Pulmonary artery endothelial cell (primary cell): Measurements from ENCODE around the gene DOCK3. TPM values are rescaled to one million over a fixed set of nuclear protein-coding genes. Genes with fewer than 3 reads are reported as not detected.
"Not testable (repeated sequence)": the region's sequence is repeated elsewhere in the genome, so short reads cannot be mapped to it uniquely, and the experiment has no call there.

ENCODE experiments used
- DNase-seq: peaks from one replicate; pipeline ENCODE4 v3.0.0-alpha.2; 2011; ENCODE audit warnings: low read depth, low spot score
- total RNA-seq: library from RNA; depleted of rRNA; stranded (reverse); fragments of >200 nt; gene quantifications from 2 replicates; pipeline ENCODE4 v1.2.3, GENCODE V29; 2014

Gene DOCK3
- total RNA-seq, 1 donor from 2014 or later = under 0.01 TPM

GRCh38 chr3:50873376-50874157 is 198.8 kb downstream of the DOCK3 start:
- no peak for DNase-seq

GRCh38 chr3:50874876-50875275 is 200.1 kb downstream of the DOCK3 start:
- not testable (repeated sequence) for DNase-seq

GRCh38 chr3:50876947-50877346 is 202.2 kb downstream of the DOCK3 start:
- no peak for DNase-seq

- not testable (repeated sequence) for DNase-seq
Observed at GRCh38 chr3:50882733-50883132, 208.0 kb downstream of the DOCK3 start.

GRCh38 chr3:50883755-50884154 is 209.0 kb downstream of the DOCK3 start:
- no peak for DNase-seq

GRCh38 chr3:50885070-50885850 is 210.5 kb downstream of the DOCK3 start:
- no peak for DNase-seq

- no peak for DNase-seq
Observed at GRCh38 chr3:50890688-50891344, 216.1 kb downstream of the DOCK3 start.

GRCh38 chr3:50901097-50901496 is 226.4 kb downstream of the DOCK3 start:
- not testable (repeated sequence) for DNase-seq

GRCh38 chr3:50912746-50913145 is 238.0 kb downstream of the DOCK3 start:
- no peak for DNase-seq

GRCh38 chr3:50913260-50913659 is 238.5 kb downstream of the DOCK3 start:
- DNase-seq = no peak

- DNase-seq = not testable (repeated sequence)
Observed at GRCh38 chr3:50922071-50922470, 247.3 kb downstream of the DOCK3 start.

GRCh38 chr3:50923955-50924354 is 249.2 kb downstream of the DOCK3 start:
- no peak for DNase-seq

GRCh38 chr3:50924638-50925037 is 249.9 kb downstream of the DOCK3 start:
- DNase-seq = no peak

GRCh38 chr3:50926868-50927267 is 252.1 kb downstream of the DOCK3 start:
- no peak for DNase-seq

GRCh38 chr3:50930371-50931208 is 255.9 kb downstream of the DOCK3 start:
- no peak for DNase-seq

GRCh38 chr3:50932918-50933317 is 258.2 kb downstream of the DOCK3 start:
- not testable (repeated sequence) for DNase-seq

- DNase-seq = no peak
Observed at GRCh38 chr3:50936389-50936788, 261.7 kb downstream of the DOCK3 start.

GRCh38 chr3:50947419-50947818 is 272.7 kb downstream of the DOCK3 start:
- no peak for DNase-seq

- no peak for DNase-seq
Observed at GRCh38 chr3:50950591-50950990, 275.9 kb downstream of the DOCK3 start.

GRCh38 chr3:50953825-50954414 is 279.2 kb downstream of the DOCK3 start:
- no peak for DNase-seq

GRCh38 chr3:50961386-50961785 is 286.7 kb downstream of the DOCK3 start:
- no peak for DNase-seq
